Ishikawa (cell line): ENCODE data around the gene QPRT.

Experiments used
- CREB1 ChIP-seq: IDR thresholded peaks from 2 replicates; pipeline ENCODE4 v1.6.1; 2012; ENCODE audit warnings: low read depth
- EP300 ChIP-seq: IDR thresholded peaks from 2 replicates; pipeline ENCODE4 v1.6.1; 2012; ENCODE audit warnings: borderline replicate concordance
- MAX ChIP-seq: IDR thresholded peaks from 2 replicates; pipeline ENCODE4 v1.6.1; 2012
- REST ChIP-seq: IDR thresholded peaks from 2 replicates; pipeline ENCODE4 v1.6.1; 2012; ENCODE audit warnings: low read depth, mild to moderate bottlenecking
- TAF1 ChIP-seq: IDR thresholded peaks from 2 replicates; pipeline ENCODE4 v1.6.1; 2012; ENCODE audit warnings: low read depth, mild to moderate bottlenecking
- TCF12 ChIP-seq: IDR thresholded peaks from 2 replicates; pipeline ENCODE4 v1.6.1; 2012; ENCODE audit warnings: low read depth
- USF1 ChIP-seq: IDR thresholded peaks from 2 replicates; pipeline ENCODE4 v1.6.1; 2012

DNA sequence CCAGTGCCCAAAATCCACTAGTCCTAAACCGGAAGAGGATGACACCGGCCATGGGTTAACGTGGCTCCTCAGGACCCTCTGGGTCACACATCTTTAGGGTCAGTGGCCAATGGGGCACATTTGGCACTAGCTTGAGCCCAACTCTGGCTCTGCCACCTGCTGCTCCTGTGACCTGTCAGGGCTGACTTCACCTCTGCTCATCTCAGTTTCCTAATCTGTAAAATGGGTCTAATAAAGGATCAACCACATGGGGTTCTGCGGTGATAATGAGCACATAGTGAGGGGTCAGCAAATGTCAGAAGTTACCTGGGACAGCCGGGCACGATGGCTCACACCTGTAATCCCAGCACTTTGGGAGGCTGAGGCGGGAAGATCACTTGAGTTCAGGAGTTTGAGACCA lies 18.4 kb downstream of the QPRT start:
- no peak for TF ChIP-seq CREB1
- no peak for TF ChIP-seq MAX
- TF ChIP-seq EP300 = no peak
- no peak for TF ChIP-seq TCF12
- TF ChIP-seq TAF1 = no peak
- TF ChIP-seq REST = no peak
- no peak for TF ChIP-seq USF1
